SK-N-MC (cell line): ENCODE results near the gene BCAS1.
"Not testable (repeated sequence)": the region's sequence is repeated elsewhere in the genome, so short reads cannot be mapped to it uniquely, and the experiment has no call there.

Source experiments
- DNase-seq: peaks from one replicate; pipeline ENCODE4 v3.0.0-alpha.2; 2011; ENCODE audit warnings: low read depth, low spot score
- H3K27ac ChIP-seq: fragments of 200-600 bp; sonication (generic); 2 replicates; pipeline ENCODE4 v1.5.1; 2016; ENCODE audit warnings: mixed run types
- H3K36me3 ChIP-seq: fragments of 200-600 bp; sonication (generic); 2 replicates; pipeline ENCODE4 v1.6.1; 2017; ENCODE audit warnings: antibody characterized with exemption, low read length, mixed read lengths; ENCODE audit not compliant: insufficient read depth
- H3K4me3 ChIP-seq: fragments of 200-600 bp; sonication (generic); 2 replicates; pipeline ENCODE4 v1.5.1; 2016
- H3K9ac ChIP-seq: fragments of 200-600 bp; sonication (generic); 2 replicates; pipeline ENCODE4 v1.8.0; 2017; ENCODE audit warnings: mixed run types, mixed read lengths; ENCODE audit not compliant: insufficient read length
- H3K9me3 ChIP-seq: fragments of 200-600 bp; sonication (generic); 2 replicates; pipeline ENCODE4 v1.6.1; 2017; ENCODE audit warnings: low read depth, mild to moderate bottlenecking, antibody characterized with exemption, low read length, moderate library complexity, mixed read lengths
- EZH2 ChIP-seq: fragments of 200-600 bp; sonication (generic); IDR thresholded peaks from one replicate; pipeline ENCODE4 v1.6.1; 2017; ENCODE audit warnings: antibody characterized with exemption
- FOXP2 ChIP-seq: optimal IDR thresholded peaks from 2 replicates; pipeline ENCODE3; 2011; ENCODE audit warnings: mild to moderate bottlenecking, moderate library complexity; ENCODE audit not compliant: insufficient read depth; ENCODE audit errors: extremely low read length, control extremely low read depth
- POLR2AphosphoS5 ChIP-seq: IDR thresholded peaks from 2 replicates; pipeline ENCODE4 v1.6.1; 2012; ENCODE audit warnings: mild to moderate bottlenecking, low read depth, low read length, borderline replicate concordance

The BCAS1 gene

DNA sequence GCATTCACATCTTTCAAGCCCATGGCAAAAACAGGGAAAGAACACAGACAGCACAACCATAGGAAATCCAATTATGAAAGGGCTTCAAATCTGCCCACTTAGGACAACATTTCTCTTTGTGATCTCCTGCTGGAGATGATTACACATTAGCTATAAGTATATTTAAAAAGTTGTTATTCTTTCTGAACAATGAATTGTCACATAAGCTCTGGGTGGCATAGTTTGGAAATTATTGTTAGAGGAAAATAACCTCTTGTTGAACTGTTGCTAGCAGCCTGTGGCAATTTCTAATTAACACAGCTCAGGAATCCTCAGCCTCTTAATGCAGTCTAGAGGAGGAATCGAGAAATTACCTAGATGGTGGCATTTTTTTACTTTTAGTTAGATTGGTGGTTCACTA lies 54.9 kb downstream of the BCAS1 start:
- no peak overlapping the region for H3K9ac ChIP-seq
- H3K27ac ChIP-seq, result no peak overlapping the region
- H3K36me3 ChIP-seq, result no peaks in the 10 kb centered on the region
- H3K9me3 ChIP-seq, result no peaks in the 10 kb centered on the region
- no peak for DNase-seq
- TF ChIP-seq FOXP2 (no peak), EZH2 (no peak), POLR2AphosphoS5 (no peak)
- H3K4me3 ChIP-seq, result no peak overlapping the region

DNA sequence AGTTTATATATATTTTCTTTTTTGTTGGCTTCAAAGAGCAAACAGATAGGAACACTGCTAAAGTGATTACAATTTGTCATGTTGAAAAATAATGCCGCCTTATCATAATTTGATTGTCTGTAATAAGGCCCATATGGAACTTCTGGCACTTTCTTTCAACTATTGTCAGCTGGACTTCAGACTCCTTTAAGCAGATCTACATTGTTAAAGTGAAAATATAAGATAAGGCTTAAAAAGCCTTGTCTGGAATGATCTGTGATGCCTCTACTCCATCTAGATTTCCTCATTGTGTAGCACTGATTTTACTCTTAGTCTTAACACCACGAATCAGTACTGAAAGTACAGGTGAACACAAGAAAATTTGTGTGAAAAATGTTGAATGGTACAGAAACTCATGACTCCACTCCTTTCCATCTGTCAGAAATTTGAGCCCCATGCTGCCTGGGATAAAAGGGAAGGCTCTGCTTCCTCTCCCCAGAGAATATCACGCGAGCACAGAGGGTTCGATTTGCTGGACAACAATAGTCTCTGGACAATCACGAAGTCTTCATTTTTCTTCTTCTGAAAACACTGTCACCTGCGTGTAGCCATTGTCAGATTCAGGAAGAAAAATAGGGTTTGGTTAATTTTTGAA lies 56.0 kb downstream of the BCAS1 start:
- no peak for DNase-seq
- no peaks in the 10 kb centered on the region for H3K36me3 ChIP-seq
- no peaks in the 10 kb centered on the region for H3K9me3 ChIP-seq
- H3K27ac ChIP-seq, result no peak overlapping the region
- TF ChIP-seq POLR2AphosphoS5, result no peak
- no peak for TF ChIP-seq FOXP2
- TF ChIP-seq EZH2, result no peak
- H3K9ac ChIP-seq, result no peak overlapping the region
- no peak overlapping the region for H3K4me3 ChIP-seq

DNA sequence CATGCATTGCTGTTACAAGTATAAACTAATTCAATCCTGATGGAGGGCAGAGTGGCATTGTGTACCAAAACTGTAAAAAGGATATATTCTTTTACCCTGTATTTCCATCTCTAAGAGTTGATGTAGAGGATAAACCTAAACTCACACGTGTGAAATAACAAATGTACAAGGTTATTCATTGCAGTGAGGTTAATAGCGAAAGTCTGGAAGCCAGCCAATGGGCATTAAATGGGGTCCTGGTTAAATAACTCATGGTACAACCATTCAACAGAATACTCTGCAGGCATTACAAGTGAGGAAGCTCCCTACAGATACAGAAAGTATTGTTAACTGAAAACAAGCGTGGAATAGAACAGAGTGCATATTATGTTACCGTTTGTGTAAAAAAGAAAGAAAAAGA lies 56.9 kb downstream of the BCAS1 start:
- DNase-seq, result no peak
- H3K9me3 ChIP-seq, result no peaks in the 10 kb centered on the region
- H3K36me3 ChIP-seq, result no peaks in the 10 kb centered on the region
- TF ChIP-seq FOXP2, result no peak
- no peak for TF ChIP-seq POLR2AphosphoS5
- TF ChIP-seq EZH2, result no peak
- no peak overlapping the region for H3K9ac ChIP-seq
- no peak overlapping the region for H3K4me3 ChIP-seq
- H3K27ac ChIP-seq, result no peak overlapping the region

DNA sequence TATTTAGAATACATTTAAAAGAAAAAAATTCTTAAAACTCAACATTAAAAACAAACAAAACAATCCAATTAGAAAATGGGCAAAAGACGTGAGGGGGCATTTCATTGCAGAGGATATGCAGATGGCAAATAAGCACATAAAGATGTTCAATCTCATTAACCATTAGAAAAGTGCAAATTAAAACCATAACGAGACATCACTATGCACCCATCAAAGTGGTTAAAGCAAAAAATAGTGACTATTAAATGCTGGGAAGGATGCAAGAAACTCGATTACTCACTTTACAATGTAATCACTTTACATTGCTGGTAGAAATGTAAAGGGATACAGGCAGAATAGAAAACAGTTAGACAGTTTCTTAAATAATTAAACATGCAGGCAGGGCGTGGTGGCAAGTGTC lies 59.0 kb downstream of the BCAS1 start:
- no peaks in the 10 kb centered on the region for H3K36me3 ChIP-seq
- no peak overlapping the region for H3K4me3 ChIP-seq
- no peak for DNase-seq
- no peak overlapping the region for H3K9ac ChIP-seq
- no peaks in the 10 kb centered on the region for H3K9me3 ChIP-seq
- TF ChIP-seq POLR2AphosphoS5 (no peak), EZH2 (no peak), FOXP2 (no peak)
- H3K27ac ChIP-seq, result no peak overlapping the region

DNA sequence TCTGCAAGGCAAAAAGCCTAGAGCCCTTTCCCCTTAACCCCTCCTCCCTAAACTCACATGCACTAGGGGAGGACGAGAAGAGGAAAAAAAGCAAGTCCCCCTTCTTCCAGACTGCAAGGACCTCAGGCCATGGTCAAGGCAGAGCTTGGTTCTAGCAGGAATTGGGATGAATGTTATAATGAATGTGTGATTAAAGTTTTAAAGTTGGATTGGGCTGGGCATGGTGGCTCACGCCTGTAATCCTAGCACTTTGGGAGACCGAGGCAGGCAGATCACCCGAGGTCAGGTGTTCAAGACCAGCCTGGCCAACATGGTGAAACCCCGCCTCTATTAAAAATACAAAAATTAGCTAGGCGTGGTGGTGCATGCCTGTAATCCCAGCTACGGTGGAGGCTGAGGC lies 64.2 kb downstream of the BCAS1 start:
- not testable (repeated sequence) for H3K36me3 ChIP-seq, H3K4me3 ChIP-seq, H3K9me3 ChIP-seq, H3K9ac ChIP-seq, DNase-seq, H3K27ac ChIP-seq

DNA sequence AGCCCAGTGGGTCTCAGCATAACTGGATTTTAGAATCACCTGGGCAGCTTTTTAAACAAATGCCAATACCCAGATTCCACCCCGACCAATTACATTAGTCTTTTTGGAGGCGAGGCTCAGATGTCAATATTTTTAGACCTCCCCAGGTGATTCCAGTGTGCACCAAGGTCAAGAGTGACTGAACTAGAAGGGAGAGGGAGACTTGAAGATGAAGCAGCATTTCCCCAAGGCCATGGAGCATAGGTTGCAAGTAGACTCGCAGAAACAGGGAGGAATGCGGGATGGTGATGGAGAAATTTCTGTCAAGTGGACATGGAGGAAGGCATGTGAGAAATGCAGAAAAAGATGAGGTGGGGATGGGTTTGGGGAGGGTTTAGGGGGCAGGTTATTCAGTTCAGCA lies 64.9 kb downstream of the BCAS1 start:
- Histone ChIP-seq H3K9me3 (no peaks in the 10 kb centered on the region), H3K27ac (no peak overlapping the region), H3K4me3 (no peak overlapping the region), H3K9ac (no peak overlapping the region), H3K36me3 (no peaks in the 10 kb centered on the region)
- TF ChIP-seq FOXP2 (no peak), EZH2 (no peak), POLR2AphosphoS5 (no peak)
- no peak for DNase-seq

DNA sequence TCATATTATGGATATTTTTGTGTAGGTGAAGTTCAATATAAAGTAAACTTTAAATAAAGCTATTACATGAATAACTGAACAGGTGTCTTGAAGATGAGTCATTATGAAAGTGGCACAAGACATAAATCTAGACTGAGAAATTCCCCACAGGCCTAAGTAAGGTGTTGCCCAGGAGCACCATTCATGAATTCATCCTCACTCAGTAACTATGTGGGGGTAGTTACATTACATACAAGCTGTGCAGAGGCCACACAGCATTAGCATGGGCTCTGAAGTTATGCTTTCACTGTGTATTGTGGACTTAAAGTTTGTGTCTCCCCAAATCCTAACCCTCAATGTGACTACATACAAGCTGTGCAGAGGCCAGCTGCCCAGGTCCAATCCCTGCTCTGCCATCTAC lies 65.9 kb downstream of the BCAS1 start:
- Histone ChIP-seq H3K4me3 (no peak overlapping the region), H3K9me3 (no peaks in the 10 kb centered on the region), H3K36me3 (no peaks in the 10 kb centered on the region), H3K27ac (no peak overlapping the region), H3K9ac (no peak overlapping the region)
- no peak for DNase-seq
- TF ChIP-seq EZH2, result no peak
- no peak for TF ChIP-seq FOXP2
- TF ChIP-seq POLR2AphosphoS5, result no peak

DNA sequence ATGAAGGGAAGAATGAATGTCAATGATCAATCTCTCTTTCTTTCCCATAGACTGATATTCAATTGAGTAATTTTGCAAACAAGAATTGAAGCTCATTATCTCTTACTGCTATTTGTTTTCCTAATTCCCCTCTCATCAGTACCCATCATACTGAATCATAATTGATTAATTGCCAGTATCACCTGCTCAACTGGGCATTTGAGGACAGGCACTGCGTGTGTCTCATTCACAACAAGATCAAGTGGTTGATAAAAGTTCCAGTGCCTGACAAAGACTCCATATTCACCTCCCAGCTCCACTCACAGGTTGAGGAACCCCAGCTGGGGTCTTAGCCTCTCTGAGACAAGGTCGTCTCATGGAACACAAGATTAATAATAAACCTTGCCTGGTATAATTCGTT lies 67.7 kb downstream of the BCAS1 start:
- H3K36me3 ChIP-seq, result no peaks in the 10 kb centered on the region
- no peak overlapping the region for H3K4me3 ChIP-seq
- no peak overlapping the region for H3K9ac ChIP-seq
- TF ChIP-seq EZH2, result no peak
- no peak for TF ChIP-seq POLR2AphosphoS5
- TF ChIP-seq FOXP2, result no peak
- no peaks in the 10 kb centered on the region for H3K9me3 ChIP-seq
- DNase-seq, result no peak
- no peak overlapping the region for H3K27ac ChIP-seq

DNA sequence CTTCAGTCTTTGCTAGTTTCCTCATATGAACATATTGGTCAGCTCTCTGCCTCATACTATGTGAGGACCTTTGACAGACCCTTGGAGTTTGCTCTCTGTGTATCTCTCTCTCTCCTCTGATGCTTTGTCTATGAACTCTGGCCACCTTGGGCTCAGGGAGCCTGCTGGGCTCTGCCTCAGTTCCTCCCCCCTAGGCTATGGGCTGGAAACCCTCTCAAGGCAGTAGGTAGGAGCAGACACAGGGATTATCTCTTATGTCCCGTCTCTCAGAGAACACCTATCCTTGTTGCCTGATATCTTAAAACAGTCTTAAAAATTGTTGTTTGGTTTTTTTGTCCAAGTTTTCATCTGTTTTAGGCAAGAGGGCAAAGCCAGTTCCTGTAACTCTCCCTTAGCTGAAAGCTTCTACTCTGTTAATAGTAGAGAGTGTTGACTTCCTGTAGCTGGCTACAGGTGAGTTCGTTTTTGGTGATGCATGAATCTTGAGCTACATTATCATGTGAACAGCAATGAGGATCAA lies 68.3 kb downstream of the BCAS1 start:
- Histone ChIP-seq H3K36me3 (no peaks in the 10 kb centered on the region), H3K4me3 (no peak overlapping the region), H3K27ac (no peak overlapping the region), H3K9me3 (no peaks in the 10 kb centered on the region), H3K9ac (no peak overlapping the region)
- TF ChIP-seq EZH2, result no peak
- TF ChIP-seq FOXP2, result no peak
- no peak for TF ChIP-seq POLR2AphosphoS5
- DNase-seq, result no peak
